ENCODE results near the gene LITAF. TPM values are rescaled to one million over a fixed set of nuclear protein-coding genes. Genes with fewer than 3 reads are reported as not detected.

LITAF gene
- total RNA-seq, 1 donor from 2014 or later, result 191 TPM

GRCh38 chr16:11499295-11500089, 87.2 kb downstream of the LITAF start:
- DNase-seq (ENCODE audit: low spot score), result no peak

GRCh38 chr16:11498683-11499082, 88.0 kb downstream of the LITAF start:
- no peak for DNase-seq (ENCODE audit: low spot score)

- no peak for DNase-seq (ENCODE audit: low spot score)
These were observed 88.8 kb downstream of the LITAF start for GRCh38 chr16:11497851-11498289.

Other genes starting within 250 kb of the LITAF start
- 0.45 TPM for gene RMI2, start 241.5 kb downstream of the LITAF start, total RNA-seq
- gene SNN, start 81.5 kb upstream of the LITAF start, total RNA-seq, result 47.2 TPM
- gene TXNDC11, start 155.9 kb upstream of the LITAF start, total RNA-seq, result 51.9 TPM
- 57.1 TPM for gene ZC3H7A, start 210.3 kb upstream of the LITAF start, total RNA-seq

All from mesenteric fat pad (tissue), 1 donor.